GM13976 (cell line): ENCODE measurements around the gene LIN52.

Source experiments
- DNase-seq: peaks from one replicate; pipeline ENCODE4 v3.0.0; 2012; ENCODE audit warnings: low spot score
- in situ Hi-C: fragments of 300-500 bp; cut with MboI; formaldehyde crosslinking; loops from one replicate; pipeline ENCODE4 v1.12.0; 2022; ENCODE audit warnings: low sequenced_read_pairs, mixed read lengths, inconsistent platforms; ENCODE audit not compliant: unreplicated experiment
- TF ChIP-seq, protein P1 (sequence below): IDR thresholded peaks from 2 replicates; pipeline ENCODE4 v1.5.1; 2012; ENCODE audit warnings: borderline replicate concordance, mild to moderate bottlenecking; ENCODE audit not compliant: insufficient read depth; ENCODE audit errors: extremely low read depth, missing control alignments, control extremely low read depth

LIN52 gene

DNA sequence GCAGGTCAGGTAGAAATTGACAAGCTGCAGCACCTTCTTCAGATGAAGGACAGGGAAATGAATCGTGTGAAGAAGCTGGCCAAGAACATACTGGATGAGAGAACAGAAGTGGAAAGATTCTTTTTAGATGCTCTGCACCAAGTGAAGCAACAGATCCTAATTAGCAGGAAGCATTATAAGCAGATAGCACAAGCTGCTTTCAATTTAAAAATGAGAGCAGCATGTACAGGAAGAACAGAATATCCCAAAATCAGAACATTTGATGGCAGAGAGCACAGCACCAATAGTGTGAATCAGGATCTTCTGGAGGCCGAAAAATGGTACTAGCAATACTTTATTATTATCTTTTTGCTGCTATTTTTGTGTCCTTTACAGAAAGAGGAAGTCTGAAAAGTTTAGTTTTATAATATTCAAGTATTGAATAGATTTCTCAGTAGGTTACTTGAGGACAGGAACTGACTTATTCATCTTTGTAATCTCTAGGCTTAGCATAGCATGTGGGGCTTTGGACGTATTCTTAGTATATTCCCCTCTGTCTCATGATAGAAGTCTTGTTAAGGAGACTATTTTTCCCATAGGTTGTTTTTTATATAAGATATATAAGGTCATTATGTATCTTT is 34.8 kb upstream of the LIN52 start:
- TF ChIP-seq, protein P1, sequence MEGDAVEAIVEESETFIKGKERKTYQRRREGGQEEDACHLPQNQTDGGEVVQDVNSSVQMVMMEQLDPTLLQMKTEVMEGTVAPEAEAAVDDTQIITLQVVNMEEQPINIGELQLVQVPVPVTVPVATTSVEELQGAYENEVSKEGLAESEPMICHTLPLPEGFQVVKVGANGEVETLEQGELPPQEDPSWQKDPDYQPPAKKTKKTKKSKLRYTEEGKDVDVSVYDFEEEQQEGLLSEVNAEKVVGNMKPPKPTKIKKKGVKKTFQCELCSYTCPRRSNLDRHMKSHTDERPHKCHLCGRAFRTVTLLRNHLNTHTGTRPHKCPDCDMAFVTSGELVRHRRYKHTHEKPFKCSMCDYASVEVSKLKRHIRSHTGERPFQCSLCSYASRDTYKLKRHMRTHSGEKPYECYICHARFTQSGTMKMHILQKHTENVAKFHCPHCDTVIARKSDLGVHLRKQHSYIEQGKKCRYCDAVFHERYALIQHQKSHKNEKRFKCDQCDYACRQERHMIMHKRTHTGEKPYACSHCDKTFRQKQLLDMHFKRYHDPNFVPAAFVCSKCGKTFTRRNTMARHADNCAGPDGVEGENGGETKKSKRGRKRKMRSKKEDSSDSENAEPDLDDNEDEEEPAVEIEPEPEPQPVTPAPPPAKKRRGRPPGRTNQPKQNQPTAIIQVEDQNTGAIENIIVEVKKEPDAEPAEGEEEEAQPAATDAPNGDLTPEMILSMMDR, result no peak
- peak; percentile 38 for DNase-seq
- in situ Hi-C loops, result loop anchor here (25.0 kb wide), 1 partner anchor 313 kb away; no protein-coding TSS in a partner anchor

DNA sequence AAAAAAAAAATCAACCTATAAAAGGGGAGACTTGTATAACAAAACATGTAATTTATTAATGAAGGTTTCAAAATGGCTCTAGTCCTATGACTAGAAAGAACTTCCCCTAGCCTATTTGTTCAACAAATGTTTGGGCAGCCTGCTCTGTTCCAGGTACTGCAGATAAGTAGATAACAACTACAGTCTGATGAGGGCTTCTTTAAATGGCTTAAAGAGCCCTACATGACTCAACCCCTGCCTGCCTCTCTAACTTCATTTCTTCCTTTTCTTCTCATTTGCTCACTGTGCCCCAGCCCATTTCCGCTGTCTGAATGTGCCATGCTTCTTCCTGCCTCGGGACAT is 22.0 kb upstream of the LIN52 start:
- TF ChIP-seq, protein P1, result no peak
- no peak for DNase-seq
- in situ Hi-C loops, result no loop called here

DNA sequence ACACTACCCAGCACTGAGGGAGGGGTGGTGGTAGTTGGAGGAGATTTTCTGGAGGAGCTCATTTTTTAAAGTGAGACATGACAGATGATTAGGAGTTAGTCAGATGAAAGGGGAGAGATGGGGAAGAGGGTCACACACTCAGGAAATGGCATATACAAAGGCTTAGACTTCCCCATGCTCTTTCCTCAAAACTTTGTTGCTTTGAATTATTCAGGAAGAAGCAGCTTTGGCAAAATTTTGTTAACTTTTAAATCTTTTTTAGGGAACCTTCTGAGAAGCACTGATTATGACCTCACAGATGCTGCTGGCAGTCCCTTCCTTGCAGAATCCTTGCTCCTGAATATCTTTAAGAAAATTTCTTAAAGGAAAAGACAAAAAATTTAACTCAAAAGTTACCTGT is 20.3 kb upstream of the LIN52 start:
- no peak for DNase-seq
- in situ Hi-C loops, result no loop called here
- TF ChIP-seq, protein P1, result no peak

DNA sequence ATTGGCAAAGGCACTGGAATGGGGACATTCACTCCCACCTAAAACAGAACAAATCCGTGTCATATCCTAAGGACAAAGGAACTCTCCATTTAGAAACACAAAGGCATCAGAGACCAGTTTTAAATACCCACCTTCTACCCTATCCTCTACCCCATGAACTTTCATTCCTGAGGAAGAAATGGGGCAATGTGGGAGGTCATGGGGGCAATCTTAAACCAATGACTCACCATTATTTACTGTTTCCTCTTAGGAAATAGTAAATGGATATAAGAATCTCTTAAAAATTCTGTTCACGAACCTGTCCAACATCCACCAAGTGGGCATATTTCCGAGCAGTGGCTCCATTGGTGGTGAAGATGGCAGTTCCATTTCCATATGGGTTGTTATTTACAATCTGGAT is 19.9 kb upstream of the LIN52 start:
- DNase-seq, result no peak
- TF ChIP-seq, protein P1, result no peak
- in situ Hi-C loops, result no loop called here

DNA sequence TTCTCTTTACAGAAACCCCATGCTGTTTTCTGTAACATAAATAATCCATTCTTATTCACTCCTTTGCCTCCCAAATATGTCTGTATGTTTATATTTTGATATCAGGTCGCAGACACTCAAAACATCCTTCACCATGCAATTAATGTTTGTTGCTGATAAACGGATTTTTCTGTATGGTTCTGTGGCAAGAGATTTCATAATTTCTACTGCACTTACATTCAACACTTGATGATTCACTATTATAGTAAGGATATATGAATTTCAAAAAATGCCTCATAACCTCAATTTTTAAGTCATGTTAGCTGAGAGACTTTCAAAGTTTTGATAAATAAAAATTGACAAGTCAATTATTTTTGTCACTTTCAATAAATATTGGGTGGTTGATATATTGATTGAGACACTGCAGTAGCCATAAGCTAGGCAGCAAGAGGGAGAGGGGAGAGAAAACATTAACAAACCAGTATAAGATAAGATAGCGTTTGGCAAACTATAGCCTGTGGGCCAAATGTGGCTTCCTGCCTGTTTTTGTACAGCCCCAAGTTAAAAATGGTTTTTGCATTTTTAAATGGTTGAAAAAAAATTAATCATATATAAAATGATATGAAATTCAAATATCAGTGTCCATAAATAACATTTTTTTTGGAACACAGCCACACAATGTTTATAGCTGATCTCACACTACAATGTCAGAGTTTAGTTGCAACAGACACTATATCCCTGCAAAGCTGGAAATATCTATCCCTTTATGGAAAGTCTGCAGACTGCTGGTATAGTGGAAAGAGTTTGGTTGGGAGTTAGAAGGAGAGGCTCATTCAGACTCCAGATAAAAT is 18.8 kb upstream of the LIN52 start:
- in situ Hi-C loops, result no loop called here
- TF ChIP-seq, protein P1, result no peak
- no peak for DNase-seq

DNA sequence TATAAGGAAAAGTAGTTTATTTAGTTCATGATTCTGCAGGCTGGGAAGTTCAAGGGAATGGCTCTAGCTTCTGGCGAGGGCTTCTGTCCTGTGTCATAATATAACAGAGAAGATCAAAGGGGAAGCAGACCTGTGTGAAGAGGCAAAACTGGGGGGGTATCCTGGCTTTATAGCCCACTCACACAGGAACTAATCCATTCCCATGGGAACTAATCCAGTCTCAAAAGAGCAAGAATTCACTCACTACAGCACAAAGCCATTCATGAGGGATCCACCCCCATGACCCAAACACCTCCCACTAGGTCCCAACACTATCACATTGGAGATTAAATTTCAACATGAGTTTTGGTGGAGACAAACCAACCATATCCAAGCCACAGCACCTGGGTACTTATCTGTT is 7.4 kb upstream of the LIN52 start:
- TF ChIP-seq, protein P1, result no peak
- DNase-seq, result no peak
- in situ Hi-C loops, result no loop called here
